Gastrocnemius medialis (tissue), 4 donors: ENCODE data around the gene MRAS.

ENCODE experiments used
- CTCF ChIP-seq, 5 experiments: fragments of 450-650 bp in 3 of 5; fragments of 200-600 bp in 2 of 5; sonication (generic) in 2 of 5; IDR thresholded peaks in 4 of 5; conservative IDR thresholded peaks in 1 of 5; 1 replicate in 4 of 5; 2 replicates in 1 of 5; pipeline ENCODE4 v1.5.1; 2016 to 2019; ENCODE audit warnings: antibody characterized with exemption in 5 of 5, mild to moderate bottlenecking in 3 of 5, moderate library complexity in 3 of 5
- POLR2A ChIP-seq, 2 donors: fragments of 450-650 bp; IDR thresholded peaks; one replicate each; pipeline ENCODE4 v1.6.1; 2017; ENCODE audit warnings: antibody characterized with exemption in 2 of 2, mild to moderate bottlenecking in 2 of 2, moderate library complexity in 2 of 2

GRCh38 chr3:138384531-138384930 lies 36.2 kb downstream of the MRAS start:
- TF ChIP-seq CTCF (IDR thresholded peaks at IDR 0.05 in 4 of 5, conservative IDR thresholded peaks at IDR 0.05 in 1 of 5): no peak
- no peak for TF ChIP-seq POLR2A (IDR thresholded peaks at IDR 0.05)
